Epithelial cell of prostate (primary cell): ENCODE results near the gene SLC35B3.
"Not testable (repeated sequence)": the region's sequence is repeated elsewhere in the genome, so short reads cannot be mapped to it uniquely, and the experiment has no call there.

Source experiments
- DNase-seq: peaks from one replicate; pipeline ENCODE4 v3.0.0-alpha.2; 2011; ENCODE audit warnings: low read depth, low spot score
- H3K27ac ChIP-seq: fragments of 450-650 bp; 2 replicates; pipeline ENCODE4 v1.5.1; 2017; ENCODE audit warnings: mild to moderate bottlenecking

The SLC35B3 gene

DNA sequence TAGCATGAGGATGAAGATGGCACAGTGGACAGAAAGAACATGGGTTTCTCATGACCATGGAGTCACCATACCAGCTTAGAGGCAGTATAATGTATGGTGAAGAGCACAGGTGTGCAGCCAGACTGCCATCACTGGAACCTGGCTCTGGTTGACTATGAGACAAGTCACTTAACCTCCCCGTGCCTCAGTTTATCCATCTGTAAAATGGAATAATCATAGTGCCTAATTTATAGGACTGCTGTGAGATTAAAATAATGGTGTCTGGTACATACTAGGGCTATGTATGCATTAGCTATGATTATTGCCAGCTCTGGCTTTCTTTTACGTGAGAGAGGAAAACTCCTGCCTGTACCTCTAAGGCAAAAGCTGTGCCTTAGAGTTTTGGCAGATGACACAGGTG, 19.4 kb downstream of the SLC35B3 start:
- DNase-seq: no peak
- H3K27ac ChIP-seq: no peak overlapping the region

DNA sequence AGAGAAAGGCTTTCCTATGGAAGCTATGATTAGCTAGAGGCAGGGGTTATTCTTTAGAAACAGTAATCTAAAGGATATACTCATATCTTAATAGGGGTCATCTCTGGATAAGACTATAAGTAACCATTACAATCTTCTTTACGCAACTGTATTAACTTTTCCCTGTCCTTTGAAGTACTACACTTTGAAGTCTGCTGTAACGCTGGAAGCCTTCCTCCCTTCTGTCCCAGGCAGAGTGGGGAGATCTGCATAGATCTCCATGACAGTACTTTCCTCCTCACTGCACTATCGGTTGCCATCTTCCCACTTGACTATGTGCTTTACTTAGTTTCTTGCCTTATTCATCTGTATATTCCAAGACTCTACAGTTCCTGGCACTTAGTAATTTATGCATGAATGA, 20.1 kb downstream of the SLC35B3 start:
- H3K27ac ChIP-seq: no peak overlapping the region

DNA sequence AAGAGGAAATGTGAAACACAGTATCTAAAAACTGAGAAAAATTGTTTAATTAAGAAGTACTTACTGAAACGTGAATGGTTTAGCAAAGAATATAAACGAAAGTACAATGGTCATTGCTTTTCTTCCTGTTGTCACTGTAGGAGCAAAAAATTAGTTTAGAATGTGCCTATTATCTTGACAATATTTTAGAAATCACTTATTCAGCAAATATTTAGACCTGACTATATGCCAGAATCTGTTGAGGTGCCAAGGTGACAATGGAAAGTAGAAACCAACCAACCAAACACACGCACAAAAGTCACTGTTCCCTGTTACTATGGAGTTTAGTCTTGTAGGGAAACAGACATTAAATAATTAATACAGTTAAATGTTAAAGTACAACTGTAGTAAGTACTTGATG, 20.5 kb downstream of the SLC35B3 start:
- DNase-seq: no peak
- H3K27ac ChIP-seq: no peak overlapping the region

More for the DNA sequence above, 20.1 kb downstream of the SLC35B3 start:
- no peak for DNase-seq

DNA sequence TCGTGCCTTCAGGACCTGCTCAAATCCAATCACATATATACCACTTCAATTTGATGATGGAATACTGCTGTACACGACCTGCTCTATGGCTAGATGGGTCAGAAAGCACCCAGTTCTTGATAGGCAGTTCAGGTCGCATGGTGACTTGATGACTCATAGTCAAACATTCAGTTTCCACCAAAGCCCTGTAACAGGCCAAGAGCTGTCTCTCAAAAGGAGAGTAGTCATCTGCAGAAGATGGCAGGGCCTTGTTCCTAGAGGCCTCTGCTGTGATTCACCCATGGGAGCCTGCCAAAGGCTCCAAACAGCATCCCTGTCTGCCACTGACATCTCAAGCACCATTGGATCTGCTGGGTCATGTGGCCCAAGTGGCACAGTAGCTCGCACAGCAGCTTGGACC, 29.4 kb downstream of the SLC35B3 start:
- peak; percentile 1 for DNase-seq
- not testable (repeated sequence) for H3K27ac ChIP-seq

DNA sequence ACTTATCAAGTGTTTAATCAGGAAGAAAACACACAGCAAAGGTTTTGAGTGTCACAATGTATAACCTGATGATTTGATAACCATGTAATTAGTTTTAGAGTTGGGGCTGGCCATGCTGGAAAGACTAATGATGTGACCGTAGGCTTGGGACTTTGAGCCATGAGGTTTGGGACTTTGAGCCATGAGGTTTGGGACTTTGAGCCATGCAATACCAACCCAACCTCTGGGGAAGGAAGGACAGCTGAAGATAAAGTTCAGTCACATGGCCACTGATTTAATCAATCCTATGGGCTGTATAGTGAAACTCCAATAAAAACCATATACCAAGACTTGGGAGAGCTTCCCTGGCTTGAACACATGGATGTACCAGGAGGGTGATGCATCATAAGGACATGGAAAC, 32.8 kb downstream of the SLC35B3 start:
- no peak for DNase-seq
- H3K27ac ChIP-seq: no peak overlapping the region

DNA sequence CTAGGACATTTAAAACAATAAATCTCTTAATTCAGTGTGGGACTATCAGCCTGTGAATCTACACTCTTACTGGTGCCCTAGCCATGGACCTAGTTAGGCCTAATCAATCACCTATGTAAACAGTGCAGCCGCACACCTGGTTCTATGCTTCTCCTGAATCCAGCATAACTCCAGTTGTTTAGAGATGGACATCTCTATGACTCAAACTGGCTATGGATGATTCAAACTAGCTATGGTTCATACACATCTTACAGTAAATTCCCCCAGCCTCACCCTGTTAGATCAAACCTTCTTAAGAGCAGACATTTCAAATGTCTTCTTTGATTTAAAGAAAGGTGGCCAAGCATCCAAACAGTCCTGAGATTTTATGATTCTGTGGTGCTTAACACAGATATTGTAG, 34.7 kb downstream of the SLC35B3 start:
- DNase-seq: no peak
- no peak overlapping the region for H3K27ac ChIP-seq

DNA sequence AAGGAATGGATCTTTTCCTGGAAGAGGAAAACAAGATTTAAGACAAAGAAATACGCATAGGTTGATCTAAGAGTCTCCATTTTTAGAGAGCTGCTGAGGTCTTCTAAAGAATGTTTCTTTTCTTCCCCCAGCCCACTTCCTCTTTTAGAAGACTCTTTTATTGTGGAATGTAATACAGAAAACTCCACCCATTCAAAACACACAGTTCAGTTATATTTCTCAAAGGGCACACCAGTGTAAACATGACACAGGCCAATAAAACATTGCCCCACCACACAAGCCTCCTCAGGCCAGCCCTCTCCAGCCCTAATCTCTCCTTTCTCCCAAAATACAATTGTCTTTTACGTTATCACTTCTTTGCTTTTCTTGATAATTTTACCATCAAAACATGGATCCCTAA, 42.8 kb downstream of the SLC35B3 start:
- DNase-seq: no peak
- no peak overlapping the region for H3K27ac ChIP-seq

DNA sequence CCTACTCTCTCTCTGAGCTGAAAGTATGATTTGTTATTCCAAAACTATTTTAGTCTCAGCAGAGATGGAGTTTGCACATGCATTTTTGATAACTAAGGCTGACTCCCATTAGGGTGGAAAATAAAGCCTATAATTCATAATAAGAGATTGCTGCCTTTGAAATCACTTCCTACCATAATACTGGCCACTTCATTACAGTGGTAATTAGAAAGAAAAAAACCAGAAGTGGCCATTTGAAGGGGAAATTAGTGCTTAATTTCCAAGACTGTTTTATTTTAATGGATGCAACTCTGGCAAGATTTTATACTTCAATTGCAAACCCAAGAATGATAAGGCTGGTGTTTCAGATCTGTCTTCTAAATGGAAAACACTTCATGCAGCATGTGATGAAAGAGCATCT, 43.4 kb downstream of the SLC35B3 start:
- no peak for DNase-seq
- H3K27ac ChIP-seq: no peak overlapping the region

DNA sequence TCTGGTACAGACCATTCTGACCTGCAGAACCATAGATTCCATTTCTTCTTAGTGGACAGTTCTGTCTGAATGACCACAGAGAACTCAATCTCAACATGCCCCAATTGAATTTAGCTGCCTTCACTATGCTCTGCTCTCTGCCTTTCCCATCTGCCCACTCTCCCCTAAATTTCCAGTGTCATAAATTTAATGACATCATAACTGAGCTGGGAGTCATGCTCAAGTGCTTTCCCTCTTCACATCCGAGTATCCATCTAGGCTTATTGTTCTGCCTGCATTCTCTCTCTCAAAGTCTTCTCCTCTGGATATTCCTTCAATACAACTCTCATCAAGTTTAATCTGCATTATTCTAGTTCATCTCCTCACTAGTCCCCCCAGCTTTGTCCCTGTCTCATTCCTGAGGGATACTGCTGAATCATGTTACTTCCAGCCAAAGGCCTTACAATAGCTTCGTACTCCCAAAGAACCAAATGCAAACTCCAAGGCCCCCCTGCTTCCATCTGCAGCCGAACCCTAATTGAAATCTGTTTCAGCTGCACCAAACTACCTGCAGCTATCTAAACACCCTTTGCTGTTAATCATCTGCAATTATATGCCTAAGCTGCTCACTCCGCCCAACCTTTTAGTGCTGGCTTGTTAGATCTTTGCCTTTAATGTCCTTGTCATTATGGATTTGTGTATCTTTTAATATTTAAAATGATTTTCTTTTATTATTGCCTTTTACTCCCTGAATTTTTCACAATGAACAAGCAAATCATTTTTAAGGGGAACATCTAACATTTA, 46.1 kb downstream of the SLC35B3 start:
- no peak overlapping the region for H3K27ac ChIP-seq
- DNase-seq: no peak

DNA sequence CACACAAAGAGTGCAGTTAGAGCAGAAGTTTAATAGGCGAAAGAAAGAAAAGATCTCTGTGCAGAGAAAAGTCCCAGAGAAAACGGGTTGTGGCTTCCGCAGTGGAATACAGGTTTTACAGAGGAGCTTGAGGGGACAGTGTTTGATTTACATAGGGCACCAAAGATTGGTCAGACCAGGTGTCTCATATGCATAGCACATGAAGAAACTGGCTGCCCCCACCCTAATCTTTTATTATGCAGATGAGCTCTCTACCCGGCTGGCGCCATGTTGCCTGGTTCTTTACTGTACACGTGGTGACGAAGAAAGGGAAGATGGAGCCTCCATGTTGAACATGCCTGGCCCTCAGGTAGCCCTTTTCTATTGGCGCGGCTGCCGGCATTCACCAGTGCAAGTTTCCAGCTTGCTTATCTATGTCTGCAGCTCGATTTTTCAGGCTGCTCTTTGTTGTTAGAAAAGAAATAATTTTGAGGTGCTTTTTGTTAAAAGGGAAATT, 47.4 kb downstream of the SLC35B3 start:
- no peak for DNase-seq
- H3K27ac ChIP-seq: no peak overlapping the region

DNA sequence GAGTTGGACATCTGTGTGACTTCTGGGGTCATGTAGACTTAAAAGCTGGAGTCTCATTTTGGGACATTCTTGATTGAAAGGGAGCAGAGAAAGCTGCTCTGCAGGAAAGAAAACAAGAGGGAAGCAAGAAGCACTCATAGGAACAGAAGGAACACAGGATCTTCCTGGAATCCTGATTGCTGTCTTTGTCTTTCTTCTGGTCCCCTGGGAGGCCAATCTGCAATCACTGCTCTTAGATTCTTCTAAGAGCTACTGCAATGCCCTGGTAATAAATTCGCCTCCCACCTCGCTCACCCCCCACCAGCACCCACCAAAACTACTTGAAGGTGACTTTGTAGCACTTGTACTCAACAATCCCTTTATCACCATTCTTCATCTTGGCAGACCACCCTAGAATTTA, 51.8 kb downstream of the SLC35B3 start:
- DNase-seq: no peak
- H3K27ac ChIP-seq: no peak overlapping the region

DNA sequence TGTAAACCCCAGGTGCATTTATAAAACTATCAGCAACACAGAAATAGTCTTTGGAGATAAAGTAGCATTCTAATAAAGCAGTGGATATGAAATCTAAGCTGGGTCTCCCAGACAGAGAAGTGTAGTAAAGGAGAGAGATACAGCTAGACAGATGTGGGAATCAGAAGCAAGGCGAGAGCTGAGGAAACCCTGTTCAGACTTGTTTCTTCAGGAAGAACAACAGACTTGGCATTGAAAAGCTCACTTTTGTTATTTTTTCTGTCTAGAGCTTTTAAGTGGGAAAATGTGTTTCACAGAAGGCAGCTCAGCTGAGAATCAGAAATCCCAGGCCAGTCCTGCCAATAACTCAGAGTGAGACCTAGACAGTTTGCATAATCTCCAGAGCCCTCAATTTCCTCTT, 52.9 kb downstream of the SLC35B3 start:
- no peak overlapping the region for H3K27ac ChIP-seq
- no peak for DNase-seq

DNA sequence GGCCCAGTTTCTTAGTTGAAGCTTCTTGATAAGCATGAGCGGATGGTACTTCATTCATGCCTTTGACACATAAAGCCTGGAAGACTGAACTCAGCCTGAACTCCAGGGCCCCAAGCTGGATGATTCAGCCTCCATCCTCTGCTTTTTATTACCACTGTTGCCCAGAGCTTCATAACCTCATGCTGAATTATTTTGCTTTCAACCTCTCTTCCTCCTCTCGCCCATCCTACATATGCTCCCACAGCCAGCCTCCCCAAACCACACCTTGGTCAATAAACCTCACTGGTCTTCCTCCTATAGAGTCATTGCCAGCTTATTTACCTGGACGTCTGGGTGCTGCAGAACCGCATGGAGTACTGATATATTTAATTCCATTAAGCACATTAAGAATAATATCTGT, 59.4 kb downstream of the SLC35B3 start:
- DNase-seq: no peak
- H3K27ac ChIP-seq: no peak overlapping the region
